GM10266 (cell line): Measurements from ENCODE around the gene KCNQ5.

ENCODE experiments used
- DNase-seq: peaks from one replicate; pipeline ENCODE4 v3.0.0; 2012; ENCODE audit errors: extremely low spot score
- TF ChIP-seq, protein P1 (sequence below): IDR thresholded peaks from 2 replicates; pipeline ENCODE4 v1.5.1; 2012; ENCODE audit warnings: mild to moderate bottlenecking, low read depth; ENCODE audit not compliant: control insufficient read depth, insufficient read depth; ENCODE audit errors: missing control alignments

KCNQ5 gene

DNA sequence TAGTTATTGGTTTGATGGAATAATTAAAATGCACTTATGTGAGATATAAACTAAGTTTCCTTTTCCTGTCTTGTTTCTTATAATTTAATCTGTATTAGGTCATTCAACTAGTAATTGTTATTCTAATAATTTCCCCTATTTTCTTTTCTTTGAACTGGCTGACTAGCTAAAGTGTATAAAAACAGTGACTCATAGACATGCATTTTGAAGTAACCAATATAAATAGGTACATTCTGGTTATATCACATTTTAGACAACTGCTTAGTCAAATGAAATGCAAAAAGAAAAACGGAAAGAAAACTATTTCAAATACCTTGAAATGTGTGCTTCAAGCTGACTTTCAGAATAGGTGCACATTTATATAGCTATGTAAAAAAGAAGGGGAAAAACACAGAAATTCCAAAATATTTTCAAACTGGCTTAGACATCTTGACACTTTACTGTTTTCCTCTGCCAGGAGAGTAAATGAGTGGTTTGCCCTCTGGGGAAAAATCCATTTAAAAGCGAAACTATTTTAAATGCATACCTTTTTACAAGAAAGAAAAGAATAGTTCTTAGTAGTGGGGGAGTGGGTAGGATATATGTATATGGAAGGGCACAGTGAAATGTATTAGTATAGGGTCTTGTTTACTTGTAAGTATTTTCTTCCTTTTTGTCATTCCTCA lies 28.3 kb downstream of the KCNQ5 start:
- TF ChIP-seq, protein P1, sequence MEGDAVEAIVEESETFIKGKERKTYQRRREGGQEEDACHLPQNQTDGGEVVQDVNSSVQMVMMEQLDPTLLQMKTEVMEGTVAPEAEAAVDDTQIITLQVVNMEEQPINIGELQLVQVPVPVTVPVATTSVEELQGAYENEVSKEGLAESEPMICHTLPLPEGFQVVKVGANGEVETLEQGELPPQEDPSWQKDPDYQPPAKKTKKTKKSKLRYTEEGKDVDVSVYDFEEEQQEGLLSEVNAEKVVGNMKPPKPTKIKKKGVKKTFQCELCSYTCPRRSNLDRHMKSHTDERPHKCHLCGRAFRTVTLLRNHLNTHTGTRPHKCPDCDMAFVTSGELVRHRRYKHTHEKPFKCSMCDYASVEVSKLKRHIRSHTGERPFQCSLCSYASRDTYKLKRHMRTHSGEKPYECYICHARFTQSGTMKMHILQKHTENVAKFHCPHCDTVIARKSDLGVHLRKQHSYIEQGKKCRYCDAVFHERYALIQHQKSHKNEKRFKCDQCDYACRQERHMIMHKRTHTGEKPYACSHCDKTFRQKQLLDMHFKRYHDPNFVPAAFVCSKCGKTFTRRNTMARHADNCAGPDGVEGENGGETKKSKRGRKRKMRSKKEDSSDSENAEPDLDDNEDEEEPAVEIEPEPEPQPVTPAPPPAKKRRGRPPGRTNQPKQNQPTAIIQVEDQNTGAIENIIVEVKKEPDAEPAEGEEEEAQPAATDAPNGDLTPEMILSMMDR: no peak

DNA sequence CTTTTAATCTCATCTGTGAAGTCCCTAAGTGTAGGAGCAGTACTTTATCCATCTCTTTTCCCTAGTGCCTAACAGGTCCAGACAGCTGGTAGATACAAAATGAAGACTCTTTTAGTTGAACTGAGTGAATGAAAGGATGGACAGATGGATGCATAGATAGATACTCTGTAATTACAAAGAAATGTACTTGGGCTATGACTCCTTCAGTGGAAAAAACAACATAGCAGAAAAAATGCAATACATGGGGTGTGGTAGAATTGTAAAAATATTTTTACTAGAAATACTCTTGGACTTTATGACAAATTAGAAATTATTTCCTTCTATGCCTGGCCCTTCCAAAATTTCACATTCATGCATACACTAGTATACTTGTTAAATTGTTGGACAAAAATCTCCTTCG lies 29.3 kb downstream of the KCNQ5 start:
- DNase-seq: no peak
- TF ChIP-seq, protein P1: no peak

More for the DNA sequence above, 28.3 kb downstream of the KCNQ5 start:
- DNase-seq: no peak

DNA sequence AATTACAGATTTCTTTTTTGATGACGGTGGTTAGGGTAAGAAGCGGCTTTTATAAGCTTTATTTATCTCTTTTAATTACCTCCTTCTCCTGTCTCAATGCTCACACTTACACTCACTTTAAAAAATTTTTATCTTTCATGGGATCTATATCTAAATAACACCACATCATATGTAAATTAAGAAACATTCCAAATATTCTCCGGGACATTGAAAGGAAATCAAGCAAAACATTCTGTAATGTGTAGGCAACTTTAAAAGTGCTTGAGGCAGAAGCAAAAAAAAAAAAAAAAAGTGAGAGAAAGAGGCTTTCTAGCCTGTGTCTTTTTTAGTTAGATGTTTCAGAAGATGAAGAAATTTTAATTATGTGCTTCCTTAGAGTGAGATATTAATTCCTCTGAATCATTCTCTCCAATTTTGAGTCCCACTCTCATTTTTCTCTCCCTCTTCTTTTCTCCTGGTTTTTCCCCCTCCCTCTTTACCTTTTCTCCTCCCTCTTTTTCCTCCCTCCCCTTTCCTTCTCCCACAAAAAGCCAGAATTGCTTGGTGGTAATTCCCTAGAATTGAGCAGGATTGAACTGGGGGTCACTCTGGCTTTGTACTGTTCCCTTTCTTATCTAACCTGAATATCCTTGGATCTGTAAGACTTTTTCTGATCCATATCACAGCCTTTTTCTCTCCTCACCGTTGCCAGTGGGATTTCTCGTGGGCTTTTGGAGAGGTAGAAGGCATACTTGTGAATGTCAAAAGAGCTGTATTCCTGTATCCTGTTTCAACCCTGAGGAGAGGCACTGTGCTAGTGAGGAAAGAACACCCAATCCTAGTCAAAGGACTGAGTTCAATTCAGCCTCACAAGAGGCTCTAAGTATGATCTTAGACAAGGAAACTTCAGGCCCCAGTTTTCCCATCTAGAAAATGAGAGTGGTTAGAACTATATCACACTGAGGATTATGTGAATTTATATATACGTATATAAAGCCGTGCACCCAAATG lies 30.4 kb downstream of the KCNQ5 start:
- DNase-seq: no peak
- TF ChIP-seq, protein P1: no peak

DNA sequence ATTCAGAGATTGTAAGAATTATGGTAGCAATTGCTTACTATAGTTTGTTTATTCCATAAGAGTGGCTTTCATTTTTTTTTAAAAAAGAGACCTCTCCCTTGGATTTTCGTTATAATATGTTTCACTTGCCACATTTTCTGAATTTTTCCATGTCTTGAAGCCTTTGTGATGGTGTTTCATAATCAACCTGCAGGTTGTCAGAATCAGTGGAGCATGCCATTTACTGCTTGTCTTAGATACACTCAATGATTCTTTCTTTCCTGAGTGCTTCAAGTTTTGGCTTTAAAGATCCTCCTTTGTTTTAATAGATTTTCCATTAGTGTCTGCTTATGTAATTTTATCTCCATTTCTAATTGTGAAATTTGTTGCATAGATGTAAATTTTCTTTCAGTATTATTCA lies 31.2 kb downstream of the KCNQ5 start:
- TF ChIP-seq, protein P1: no peak
- no peak for DNase-seq

DNA sequence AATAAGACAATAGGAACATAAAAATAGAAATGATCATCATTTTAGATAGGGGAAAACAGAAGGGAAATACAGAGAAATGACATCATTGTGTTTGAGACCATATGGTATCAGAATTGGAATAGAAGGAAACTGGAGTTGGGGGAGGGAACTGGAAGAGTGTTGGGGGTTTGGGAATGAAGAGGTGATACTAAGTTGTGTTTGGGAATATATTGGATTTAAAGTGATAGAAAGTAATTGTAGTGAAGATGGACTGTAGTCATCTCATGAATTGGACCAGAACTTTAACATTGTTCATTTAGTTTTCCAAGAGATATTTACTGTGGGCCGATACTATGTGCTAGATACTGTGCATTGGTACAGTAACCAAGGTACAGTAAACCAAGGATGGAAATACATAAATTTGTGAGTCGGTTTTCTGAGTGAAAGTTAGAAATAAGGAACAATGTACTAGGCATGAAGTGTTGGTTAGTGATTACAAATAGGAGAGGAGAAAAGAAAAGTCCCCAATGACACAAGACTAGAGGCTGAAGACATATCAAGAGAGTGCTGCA lies 32.3 kb downstream of the KCNQ5 start:
- peak; percentile 15 for DNase-seq
- TF ChIP-seq, protein P1: no peak

DNA sequence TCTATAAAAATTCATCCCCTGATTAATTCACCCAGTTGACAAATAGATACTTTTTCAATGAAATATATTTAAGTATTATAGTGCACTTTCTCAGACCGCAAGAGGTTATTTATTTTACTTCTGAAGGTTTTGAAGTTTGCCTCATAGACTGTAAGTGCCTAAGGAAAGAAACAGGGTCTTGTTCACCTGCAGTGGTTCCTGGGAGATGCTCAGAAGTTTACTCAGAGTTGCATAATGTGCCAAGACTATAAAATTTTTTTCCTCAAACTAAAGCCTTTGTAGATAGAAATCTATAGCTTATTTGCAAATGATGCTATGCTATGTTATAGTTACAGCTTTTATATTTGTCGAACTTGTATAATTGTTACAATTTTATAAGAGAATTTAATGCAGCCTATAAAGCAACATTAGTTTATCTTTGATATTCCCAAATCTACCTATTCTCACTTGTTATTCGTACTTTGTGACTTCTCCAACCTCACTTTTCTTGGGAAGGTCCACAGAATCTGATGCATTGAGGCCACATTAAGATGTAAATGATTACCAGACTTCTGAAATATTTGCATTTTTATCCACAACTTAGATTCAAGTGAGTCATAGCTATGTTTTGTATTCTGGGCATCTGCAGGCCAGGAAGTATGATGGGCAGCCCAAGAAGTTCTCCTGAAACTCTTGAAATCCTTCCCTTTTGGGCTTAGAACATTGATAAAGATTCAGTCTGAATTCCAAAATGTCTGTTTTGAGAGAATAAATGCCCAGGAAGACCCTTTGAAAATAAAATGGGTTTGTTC lies 35.7 kb downstream of the KCNQ5 start:
- TF ChIP-seq, protein P1: no peak
- DNase-seq: no peak
